Measurements from ENCODE around the gene CSF1R. TPM values are rescaled to one million over a fixed set of nuclear protein-coding genes. Genes with fewer than 3 reads are reported as not detected.

Gene CSF1R
- total and polyA plus RNA-seq, 2 of the 4 experiments (the other 2 are of a cell fraction), result 0.14 to 0.36 TPM

GRCh38 chr5:150023136-150023535, 63.2 kb downstream of the CSF1R start:
- Histone ChIP-seq H3K27ac (ENCODE audit: insufficient read depth, low read length) (no peak overlapping the region), H3K56ac (ENCODE audit: extremely low read depth, insufficient read depth, low read length) (no peak overlapping the region), H3K4me2 (ENCODE audit: low read depth, low read length) (no peak overlapping the region), H3K9me3 (ENCODE audit: control insufficient read depth, insufficient read depth, low read length) (no peaks in the 10 kb centered on the region), H2BK120ac (ENCODE audit: low read depth, low read length) (peak overlapping the region; percentile 53; the same call in 1 of the 2 replicates), H4K5ac (ENCODE audit: low read depth, low read length) (no peak overlapping the region), H3K9ac (ENCODE audit: low read depth, low read length) (no peak overlapping the region), H2AK5ac (ENCODE audit: low read depth, low read length) (peak overlapping the region; percentile 66; the same call in 1 of the 2 replicates), H3K18ac (ENCODE audit: low read depth, low read length) (no peak overlapping the region; the same call in 1 of the 2 replicates), H2AFZ (replicated peaks; ENCODE audit: low read length, poor library complexity) (no peak overlapping the region), H3K4me3 (ENCODE audit: insufficient read depth, low read depth, low read length) (no peak overlapping the region), H3K14ac (replicated peaks; ENCODE audit: low read depth, low read length) (peak overlapping the region; percentile 64), H2BK20ac (ENCODE audit: low read depth, low read length) (peak overlapping the region; percentile 47; the same call in 1 of the 2 replicates), H2AK9ac (replicated peaks; ENCODE audit: low read depth, low read length, poor library complexity) (no peak overlapping the region), H3K36me3 (ENCODE audit: control insufficient read depth, insufficient read depth, low read length) (peaks cover 33% of the 10 kb centered on the region), H4K8ac (ENCODE audit: low read depth in 2 of 2, low read length in 2 of 2) (peak overlapping the region in 1 of 2 experiments; percentile 50; a peak in 1 of 4 replicates), H2BK15ac (ENCODE audit: low read depth, low read length) (0 out of 3 replicates have a peak overlapping the region, but pooled peaks have one; percentile 52), H3K4ac (ENCODE audit: low read depth, low read length) (peak overlapping the region; percentile 65; the same call in 1 of the 2 replicates), H4K20me1 (ENCODE audit: insufficient read depth, low read length) (no peaks in the 10 kb centered on the region), H3K79me1 (ENCODE audit: low read depth in 1 of 2, low read length in 2 of 2) (peaks cover 27 to 54% of the 10 kb centered on the region in 2 experiments), H2BK5ac (ENCODE audit: low read depth, low read length, poor library complexity, severe bottlenecking) (no peak overlapping the region), H3K4me1 (ENCODE audit: control insufficient read depth, insufficient read depth, low read length) (peaks cover 12% of the 10 kb centered on the region), H3K23ac (ENCODE audit: low read depth, low read length) (peak overlapping the region; percentile 75; the same call in 1 of the 2 replicates), H3K27me3 (ENCODE audit: control insufficient read depth, insufficient read depth, low read length) (no peaks in the 10 kb centered on the region), H3K9me1 (ENCODE audit: insufficient read depth, low read length) (peaks cover 10% of the 10 kb centered on the region), H4K91ac (ENCODE audit: insufficient read depth, low read depth, low read length) (no peak overlapping the region)
- intact Hi-C loops (cut with micrococcal nuclease), result no loop called here
- ATAC-seq (ENCODE audit: low read depth) (no peak), DNase-seq (no peak)
- POLR2A ChIA-PET (ENCODE audit: unreplicated experiment), result no interaction called here
- no CpG with 5 or more reads among the region's 1 CpG for WGBS, 2 experiments (ENCODE audit: extremely low coverage in 2 of 2, insufficient read length in 1 of 2)
- CTCF ChIA-PET, result no interaction called here
- in situ Hi-C loops (cut with MboI; ENCODE audit: low sequenced_read_pairs), result no loop called here
- no TSS peak for BruUV-seq (replicated peaks)
- TF ChIP-seq, protein P1, sequence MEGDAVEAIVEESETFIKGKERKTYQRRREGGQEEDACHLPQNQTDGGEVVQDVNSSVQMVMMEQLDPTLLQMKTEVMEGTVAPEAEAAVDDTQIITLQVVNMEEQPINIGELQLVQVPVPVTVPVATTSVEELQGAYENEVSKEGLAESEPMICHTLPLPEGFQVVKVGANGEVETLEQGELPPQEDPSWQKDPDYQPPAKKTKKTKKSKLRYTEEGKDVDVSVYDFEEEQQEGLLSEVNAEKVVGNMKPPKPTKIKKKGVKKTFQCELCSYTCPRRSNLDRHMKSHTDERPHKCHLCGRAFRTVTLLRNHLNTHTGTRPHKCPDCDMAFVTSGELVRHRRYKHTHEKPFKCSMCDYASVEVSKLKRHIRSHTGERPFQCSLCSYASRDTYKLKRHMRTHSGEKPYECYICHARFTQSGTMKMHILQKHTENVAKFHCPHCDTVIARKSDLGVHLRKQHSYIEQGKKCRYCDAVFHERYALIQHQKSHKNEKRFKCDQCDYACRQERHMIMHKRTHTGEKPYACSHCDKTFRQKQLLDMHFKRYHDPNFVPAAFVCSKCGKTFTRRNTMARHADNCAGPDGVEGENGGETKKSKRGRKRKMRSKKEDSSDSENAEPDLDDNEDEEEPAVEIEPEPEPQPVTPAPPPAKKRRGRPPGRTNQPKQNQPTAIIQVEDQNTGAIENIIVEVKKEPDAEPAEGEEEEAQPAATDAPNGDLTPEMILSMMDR (conservative IDR thresholded peaks at IDR 0.05; ENCODE audit: low read depth, low read length), result no peak
- TF ChIP-seq RFX5 (IDR thresholded peaks at IDR 0.05; ENCODE audit: low read depth, low read length) (no peak), USF2 (IDR thresholded peaks at IDR 0.05; ENCODE audit: low read depth, low read length) (no peak), FOS (IDR thresholded peaks at IDR 0.05; ENCODE audit: low read depth, low read length) (no peak), SMC3 (IDR thresholded peaks at IDR 0.05; ENCODE audit: low read depth, low read length) (no peak), RCOR1 (IDR thresholded peaks at IDR 0.05; ENCODE audit: insufficient replicate concordance, low read length) (no peak), POLR2A (IDR thresholded peaks at IDR 0.05; ENCODE audit: low read depth, low read length) (no peak), CHD1 (IDR thresholded peaks at IDR 0.05; ENCODE audit: low read depth, low read length) (no peak), NFE2L2 (IDR thresholded peaks at IDR 0.05; ENCODE audit: low read depth, low read length) (no peak), RAD21 (IDR thresholded peaks at IDR 0.05; ENCODE audit: low read length) (no peak), BHLHE40 (IDR thresholded peaks at IDR 0.05; ENCODE audit: low read depth, low read length) (no peak), CEBPB (IDR thresholded peaks at IDR 0.05; ENCODE audit: low read depth, low read length) (no peak), MAFK (IDR thresholded peaks at IDR 0.05; ENCODE audit: low read depth, low read length) (no peak), MXI1 (IDR thresholded peaks at IDR 0.05; ENCODE audit: borderline replicate concordance, low read depth, low read length) (no peak), MAZ (IDR thresholded peaks at IDR 0.05; ENCODE audit: borderline replicate concordance, low read depth, low read length) (no peak)
- TF ChIP-seq, protein P2, sequence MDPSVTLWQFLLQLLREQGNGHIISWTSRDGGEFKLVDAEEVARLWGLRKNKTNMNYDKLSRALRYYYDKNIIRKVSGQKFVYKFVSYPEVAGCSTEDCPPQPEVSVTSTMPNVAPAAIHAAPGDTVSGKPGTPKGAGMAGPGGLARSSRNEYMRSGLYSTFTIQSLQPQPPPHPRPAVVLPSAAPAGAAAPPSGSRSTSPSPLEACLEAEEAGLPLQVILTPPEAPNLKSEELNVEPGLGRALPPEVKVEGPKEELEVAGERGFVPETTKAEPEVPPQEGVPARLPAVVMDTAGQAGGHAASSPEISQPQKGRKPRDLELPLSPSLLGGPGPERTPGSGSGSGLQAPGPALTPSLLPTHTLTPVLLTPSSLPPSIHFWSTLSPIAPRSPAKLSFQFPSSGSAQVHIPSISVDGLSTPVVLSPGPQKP (IDR thresholded peaks at IDR 0.05; ENCODE audit: borderline replicate concordance, low read depth, low read length), result no peak
- dilution Hi-C loops (cut with HindIII; ENCODE audit: low sequenced_read_pairs, unreplicated experiment), result no loop called here
